ENCODE data around the gene BAIAP2. TPM values are rescaled to one million over a fixed set of nuclear protein-coding genes. Genes with fewer than 3 reads are reported as not detected.

Gene BAIAP2
- total and polyA plus RNA-seq, 2 of the 13 experiments (the other 11 are each of a cell fraction or from before 2014, with no cell fraction given): 22.5 to 24.0 TPM

DNA sequence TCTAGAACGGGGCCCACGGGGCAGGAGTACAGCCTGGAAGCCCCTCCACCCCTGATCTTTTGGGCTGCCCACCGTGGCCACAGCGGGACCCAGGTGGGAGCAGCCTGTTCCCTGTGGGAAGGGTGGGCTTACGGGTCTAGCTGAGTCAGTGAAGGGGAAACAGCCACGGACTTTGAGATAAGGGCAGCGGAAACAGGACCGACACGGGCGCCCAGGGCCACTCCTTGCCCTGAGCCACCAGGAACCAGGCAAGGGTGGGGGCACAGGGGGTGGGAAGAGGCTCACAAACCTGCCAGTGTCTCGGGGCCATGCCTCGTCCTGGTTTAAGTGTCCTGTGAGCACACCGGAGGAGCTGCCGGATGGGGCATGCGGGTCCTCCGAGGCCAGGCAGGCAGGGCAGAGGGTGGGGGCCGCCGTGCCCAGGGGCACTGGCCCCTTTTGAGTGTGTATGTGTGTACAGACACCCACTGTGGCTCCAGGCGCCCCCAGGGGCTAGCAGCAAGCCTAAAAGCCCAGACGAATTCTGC is 82.8 kb downstream of the BAIAP2 start:
- H3K79me2 ChIP-seq (ENCODE audit: insufficient read depth, low read length): no peaks in the 10 kb centered on the region
- H3K9me3 ChIP-seq (ENCODE audit: low read length): no peaks in the 10 kb centered on the region
- H2AFZ ChIP-seq (ENCODE audit: low read length): no peak overlapping the region
- no peak overlapping the region for H3K27ac ChIP-seq (ENCODE audit: extremely low read length, insufficient read depth, low read length)
- 92% methylated on average over 13 of the region's 20 CpGs for WGBS (ENCODE audit: low lambda C conversion rate)
- no peak overlapping the region for H3K4me3 ChIP-seq (replicated peaks in 1 of 3; ENCODE audit: insufficient read depth in 1 of 3, low read depth in 2 of 3, low read length in 3 of 3)
- ATAC-seq (no peak), FAIRE-seq (no peak), DNase-seq (ENCODE audit: low spot score) (no peak)
- H3K4me2 ChIP-seq (ENCODE audit: low read depth, low read length): no peak overlapping the region
- ChIA-PET POLR2A (no interaction called here), CTCF (ENCODE audit: low intra/inter-chr PET ratio, low total read pairs) (no interaction called here)
- in situ Hi-C loops (cut with HindIII; ENCODE audit: extremely low pct_ligation_motif_present, low pct_unique_long_range_greater_than_20kb) (no loop called here), intact Hi-C loops (cut with micrococcal nuclease; ENCODE audit: unreplicated experiment) (no loop called here)
- H3K27me3 ChIP-seq (ENCODE audit: control insufficient read depth in 1 of 2, insufficient read depth in 2 of 2, low read length in 2 of 2): no peaks in the 10 kb centered on the region
- H3K4me1 ChIP-seq (ENCODE audit: insufficient read depth, low read length): peaks cover 5% of the 10 kb centered on the region; the same call in 1 of the 2 replicates
- H3K9ac ChIP-seq (ENCODE audit: insufficient read depth, low read depth, low read length): no peak overlapping the region
- no peaks in the 10 kb centered on the region for H4K20me1 ChIP-seq (ENCODE audit: insufficient read depth, low read length)
- H3K36me3 ChIP-seq (replicated peaks in 1 of 2; ENCODE audit: control insufficient read depth in 1 of 2, insufficient read depth in 2 of 2, low read length in 2 of 2): no peaks in the 10 kb centered on the region; a peak in 1 of 5 replicates
- BruUV-seq (replicated peaks): no TSS peak
- TF ChIP-seq ZNF839 (CRISPR knock-in tag; IDR thresholded peaks at IDR 0.05; ENCODE audit: borderline replicate concordance): 0 out of 2 replicates have a peak, but pooled peaks have one; percentile 17
- TF ChIP-seq CREB3 (CRISPR knock-in tag; IDR thresholded peaks at IDR 0.05): no peak
- TF ChIP-seq, protein P1, sequence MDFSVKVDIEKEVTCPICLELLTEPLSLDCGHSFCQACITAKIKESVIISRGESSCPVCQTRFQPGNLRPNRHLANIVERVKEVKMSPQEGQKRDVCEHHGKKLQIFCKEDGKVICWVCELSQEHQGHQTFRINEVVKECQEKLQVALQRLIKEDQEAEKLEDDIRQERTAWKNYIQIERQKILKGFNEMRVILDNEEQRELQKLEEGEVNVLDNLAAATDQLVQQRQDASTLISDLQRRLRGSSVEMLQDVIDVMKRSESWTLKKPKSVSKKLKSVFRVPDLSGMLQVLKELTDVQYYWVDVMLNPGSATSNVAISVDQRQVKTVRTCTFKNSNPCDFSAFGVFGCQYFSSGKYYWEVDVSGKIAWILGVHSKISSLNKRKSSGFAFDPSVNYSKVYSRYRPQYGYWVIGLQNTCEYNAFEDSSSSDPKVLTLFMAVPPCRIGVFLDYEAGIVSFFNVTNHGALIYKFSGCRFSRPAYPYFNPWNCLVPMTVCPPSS (IDR thresholded peaks at IDR 0.05): no peak
- TF ChIP-seq THYN1 (CRISPR knock-in tag; IDR thresholded peaks at IDR 0.05; ENCODE audit: borderline replicate concordance, low read depth): no peak
- no peak for TF ChIP-seq PBX2 (CRISPR knock-in tag; IDR thresholded peaks at IDR 0.05)
- no peak for TF ChIP-seq ZBTB38 (CRISPR knock-in tag; IDR thresholded peaks at IDR 0.05)
- no peak for TF ChIP-seq ZNF746 (CRISPR knock-in tag; IDR thresholded peaks at IDR 0.05)
- peak; percentile 38; the same call in 1 of the 2 replicates for TF ChIP-seq HNRNPL (IDR thresholded peaks at IDR 0.05; ENCODE audit: low read depth, low read length)
- TF ChIP-seq BRCA1 (CRISPR knock-in tag; IDR thresholded peaks at IDR 0.05): no peak
- TF ChIP-seq, protein P2, sequence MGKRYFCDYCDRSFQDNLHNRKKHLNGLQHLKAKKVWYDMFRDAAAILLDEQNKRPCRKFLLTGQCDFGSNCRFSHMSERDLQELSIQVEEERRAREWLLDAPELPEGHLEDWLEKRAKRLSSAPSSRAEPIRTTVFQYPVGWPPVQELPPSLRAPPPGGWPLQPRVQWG (CRISPR knock-in tag; IDR thresholded peaks at IDR 0.05; ENCODE audit: borderline replicate concordance, low read depth): no peak
- TF ChIP-seq ZNF883 (CRISPR knock-in tag; IDR thresholded peaks at IDR 0.05; ENCODE audit: not compliant biosample characterization): no peak
- TF ChIP-seq, protein P3, sequence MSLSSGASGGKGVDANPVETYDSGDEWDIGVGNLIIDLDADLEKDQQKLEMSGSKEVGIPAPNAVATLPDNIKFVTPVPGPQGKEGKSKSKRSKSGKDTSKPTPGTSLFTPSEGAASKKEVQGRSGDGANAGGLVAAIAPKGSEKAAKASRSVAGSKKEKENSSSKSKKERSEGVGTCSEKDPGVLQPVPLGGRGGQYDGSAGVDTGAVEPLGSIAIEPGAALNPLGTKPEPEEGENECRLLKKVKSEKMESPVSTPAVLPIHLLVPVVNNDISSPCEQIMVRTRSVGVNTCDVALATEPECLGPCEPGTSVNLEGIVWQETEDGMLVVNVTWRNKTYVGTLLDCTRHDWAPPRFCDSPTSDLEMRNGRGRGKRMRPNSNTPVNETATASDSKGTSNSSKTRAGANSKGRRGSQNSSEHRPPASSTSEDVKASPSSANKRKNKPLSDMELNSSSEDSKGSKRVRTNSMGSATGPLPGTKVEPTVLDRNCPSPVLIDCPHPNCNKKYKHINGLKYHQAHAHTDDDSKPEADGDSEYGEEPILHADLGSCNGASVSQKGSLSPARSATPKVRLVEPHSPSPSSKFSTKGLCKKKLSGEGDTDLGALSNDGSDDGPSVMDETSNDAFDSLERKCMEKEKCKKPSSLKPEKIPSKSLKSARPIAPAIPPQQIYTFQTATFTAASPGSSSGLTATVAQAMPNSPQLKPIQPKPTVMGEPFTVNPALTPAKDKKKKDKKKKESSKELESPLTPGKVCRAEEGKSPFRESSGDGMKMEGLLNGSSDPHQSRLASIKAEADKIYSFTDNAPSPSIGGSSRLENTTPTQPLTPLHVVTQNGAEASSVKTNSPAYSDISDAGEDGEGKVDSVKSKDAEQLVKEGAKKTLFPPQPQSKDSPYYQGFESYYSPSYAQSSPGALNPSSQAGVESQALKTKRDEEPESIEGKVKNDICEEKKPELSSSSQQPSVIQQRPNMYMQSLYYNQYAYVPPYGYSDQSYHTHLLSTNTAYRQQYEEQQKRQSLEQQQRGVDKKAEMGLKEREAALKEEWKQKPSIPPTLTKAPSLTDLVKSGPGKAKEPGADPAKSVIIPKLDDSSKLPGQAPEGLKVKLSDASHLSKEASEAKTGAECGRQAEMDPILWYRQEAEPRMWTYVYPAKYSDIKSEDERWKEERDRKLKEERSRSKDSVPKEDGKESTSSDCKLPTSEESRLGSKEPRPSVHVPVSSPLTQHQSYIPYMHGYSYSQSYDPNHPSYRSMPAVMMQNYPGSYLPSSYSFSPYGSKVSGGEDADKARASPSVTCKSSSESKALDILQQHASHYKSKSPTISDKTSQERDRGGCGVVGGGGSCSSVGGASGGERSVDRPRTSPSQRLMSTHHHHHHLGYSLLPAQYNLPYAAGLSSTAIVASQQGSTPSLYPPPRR (CRISPR knock-in tag; IDR thresholded peaks at IDR 0.05; ENCODE audit: borderline replicate concordance): no peak
- TF ChIP-seq POLR2G (IDR thresholded peaks at IDR 0.05; ENCODE audit: low read depth, low read length): 0 out of 2 replicates have a peak, but pooled peaks have one; percentile 16
- 0 out of 2 replicates have a peak, but pooled peaks have one; percentile 36 for TF ChIP-seq ZC3H13 (CRISPR knock-in tag; IDR thresholded peaks at IDR 0.05)
- TF ChIP-seq, protein P4, sequence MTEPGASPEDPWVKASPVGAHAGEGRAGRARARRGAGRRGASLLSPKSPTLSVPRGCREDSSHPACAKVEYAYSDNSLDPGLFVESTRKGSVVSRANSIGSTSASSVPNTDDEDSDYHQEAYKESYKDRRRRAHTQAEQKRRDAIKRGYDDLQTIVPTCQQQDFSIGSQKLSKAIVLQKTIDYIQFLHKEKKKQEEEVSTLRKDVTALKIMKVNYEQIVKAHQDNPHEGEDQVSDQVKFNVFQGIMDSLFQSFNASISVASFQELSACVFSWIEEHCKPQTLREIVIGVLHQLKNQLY (CRISPR knock-in tag; IDR thresholded peaks at IDR 0.05): no peak
